Hematopoietic multipotent progenitor cell treated with erythropoietin and hydrocortisone succinate and interleukin-3 and kit ligand, for 6 days (in vitro differentiated cells): ENCODE measurements around the gene IGF1R.

Source experiments
- DNase-seq: peaks from one replicate; pipeline ENCODE4 v3.0.0-alpha.2; 2015

IGF1R gene

DNA sequence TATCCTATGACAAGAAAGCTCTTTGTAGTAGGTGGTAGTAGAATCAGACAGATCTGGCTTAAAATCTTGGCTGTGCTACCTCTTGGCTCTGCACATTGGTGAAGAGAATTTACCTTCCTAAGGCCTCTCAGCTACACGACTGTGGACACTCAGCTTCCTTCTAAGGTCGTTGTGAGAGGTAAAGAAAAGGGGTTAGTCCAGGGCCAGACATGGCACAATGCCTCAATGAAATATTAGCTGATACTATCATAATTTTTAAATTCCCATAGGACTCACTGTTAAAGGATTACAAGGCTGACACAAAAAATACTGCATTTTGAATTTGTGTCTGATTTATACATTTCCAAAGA is 80.4 kb downstream of the IGF1R start:
- no peak for DNase-seq

- no peak for DNase-seq
Observed at GRCh38 chr15:98729446-98730042, 81.2 kb downstream of the IGF1R start.

- DNase-seq, result no peak
Observed at GRCh38 chr15:98730860-98731711, 82.7 kb downstream of the IGF1R start.

GRCh38 chr15:98731712-98732450 is 83.5 kb downstream of the IGF1R start:
- DNase-seq, result peak; percentile 40

- no peak for DNase-seq
Observed at GRCh38 chr15:98733098-98733497, 84.8 kb downstream of the IGF1R start.

DNA sequence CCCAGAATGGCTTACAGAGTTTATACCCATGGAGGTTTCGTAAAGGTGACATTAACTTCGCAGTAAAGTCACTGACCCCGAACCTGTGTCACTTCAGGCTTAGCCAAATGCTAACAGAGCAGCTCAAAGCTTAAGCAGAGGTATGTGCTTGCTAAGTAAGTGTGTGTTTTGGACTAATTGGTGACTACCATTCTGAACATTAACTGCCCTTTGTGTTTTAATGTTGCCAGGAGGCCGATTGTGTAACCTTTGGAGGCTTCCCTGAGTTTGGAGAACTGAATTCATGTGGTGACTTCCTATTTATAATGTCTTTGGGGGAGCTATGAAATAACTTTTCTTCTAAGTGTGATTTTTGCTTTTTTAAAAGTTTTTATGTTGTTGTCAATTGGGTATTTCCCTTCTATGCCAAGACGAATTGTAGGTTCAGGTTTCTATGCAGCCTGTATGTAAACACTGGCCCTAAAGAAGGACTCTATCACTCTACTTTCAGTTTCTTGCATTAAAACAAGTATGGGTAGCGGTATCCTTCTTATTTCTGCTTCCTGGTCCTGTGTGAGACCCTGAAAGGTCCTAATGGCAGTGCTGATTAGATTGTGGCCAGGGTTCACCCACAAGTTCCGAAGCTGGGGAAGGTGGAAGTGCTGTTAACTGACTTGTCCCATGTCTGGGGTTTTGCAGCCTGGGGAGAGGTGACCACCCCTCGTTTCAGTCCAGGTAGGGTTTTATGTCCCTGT is 86.3 kb downstream of the IGF1R start:
- DNase-seq, result peak; percentile 53

GRCh38 chr15:98735304-98735703 is 87.0 kb downstream of the IGF1R start:
- DNase-seq, result no peak

GRCh38 chr15:98735895-98736617 is 87.7 kb downstream of the IGF1R start:
- no peak for DNase-seq

DNA sequence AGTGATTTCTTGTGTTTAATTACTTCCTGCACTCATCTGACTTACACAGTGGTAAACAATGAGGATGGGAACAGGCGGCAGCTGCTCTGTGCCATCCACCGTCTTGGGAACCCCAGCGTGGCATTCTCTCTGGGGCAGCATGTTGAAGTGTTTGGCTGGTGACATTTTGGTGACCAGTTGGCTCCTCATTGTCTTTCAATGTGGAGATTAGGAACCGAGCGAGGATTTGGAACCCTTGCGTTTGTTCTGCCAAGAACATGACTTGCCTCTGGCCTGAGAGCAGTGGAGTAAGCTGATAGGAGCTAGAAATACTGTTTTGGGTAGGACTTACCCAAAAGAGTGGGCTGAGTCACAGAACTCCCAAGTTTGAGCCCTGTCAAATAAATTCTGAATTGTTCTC is 88.8 kb downstream of the IGF1R start:
- DNase-seq, result no peak

DNA sequence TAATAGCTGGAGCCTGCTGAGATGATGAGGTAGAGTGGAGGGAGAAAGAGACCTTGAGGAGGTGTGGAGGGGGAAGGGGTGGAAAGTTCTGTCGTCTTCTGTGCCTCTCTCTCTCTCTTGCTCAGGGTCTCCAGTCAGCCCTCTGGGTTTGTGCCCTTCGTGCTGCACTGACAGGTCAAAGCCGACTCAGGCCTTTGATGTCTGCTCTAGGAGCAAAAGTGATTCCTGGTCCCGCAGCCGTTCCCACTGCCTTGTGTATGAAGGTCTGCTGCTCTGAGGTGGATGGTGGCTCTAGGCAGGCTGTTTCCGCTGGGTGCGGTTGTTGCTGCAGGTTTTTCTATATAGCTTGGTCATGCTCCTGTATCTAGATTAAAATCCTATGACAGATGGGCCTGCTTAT is 89.4 kb downstream of the IGF1R start:
- peak; percentile 54 for DNase-seq

DNA sequence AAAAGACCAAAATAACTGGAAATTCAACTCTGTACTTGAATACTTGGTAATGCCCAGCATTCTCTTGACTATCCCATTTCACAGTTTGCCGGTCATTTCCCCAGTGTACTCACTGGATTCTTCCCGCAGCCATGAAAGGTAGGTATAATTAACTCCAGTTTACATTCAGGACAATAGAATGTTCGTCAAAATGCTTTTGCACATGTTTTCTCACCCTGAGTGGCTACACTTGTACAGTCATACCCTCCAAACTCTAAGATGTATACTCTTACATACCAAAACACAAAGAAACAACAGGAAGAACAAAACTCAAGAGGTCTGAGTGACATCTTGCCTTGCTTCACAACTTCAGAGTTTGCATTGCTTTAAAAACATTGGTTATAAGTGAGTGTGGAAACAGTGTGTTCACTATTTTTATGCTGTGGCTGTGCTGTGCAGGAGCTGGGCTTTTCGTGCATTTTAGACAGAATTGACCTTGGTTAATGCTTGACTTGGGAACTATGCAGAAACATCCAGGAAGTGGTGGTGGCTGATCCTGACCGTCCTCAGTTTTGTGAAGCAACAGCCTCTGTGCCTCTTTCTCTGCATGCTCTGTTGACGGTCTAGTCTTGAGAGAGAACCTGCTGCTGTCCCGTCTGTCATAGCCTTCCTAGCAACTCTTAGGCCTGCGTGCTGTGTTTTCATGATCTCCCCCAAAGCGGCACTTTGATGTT is 90.5 kb downstream of the IGF1R start:
- DNase-seq, result no peak

DNA sequence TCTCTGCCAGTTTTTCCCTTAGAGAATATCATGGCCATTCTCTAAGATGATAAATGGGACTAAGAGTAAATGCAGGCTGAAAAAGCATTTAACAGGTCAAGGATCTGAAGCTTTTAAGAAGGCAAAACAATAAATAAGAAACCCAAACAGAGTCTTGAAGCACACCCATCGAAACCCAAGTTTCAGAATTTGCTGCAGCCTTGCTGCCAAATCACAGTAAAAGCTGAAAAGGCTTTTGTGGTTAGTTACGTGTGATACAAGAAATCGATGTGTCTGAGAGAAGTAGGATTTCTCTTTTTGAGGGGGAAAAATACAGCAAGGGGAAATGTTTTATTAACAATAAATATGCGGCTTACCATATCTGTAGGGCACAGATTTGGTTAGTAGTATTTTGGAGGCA is 92.0 kb downstream of the IGF1R start:
- DNase-seq, result no peak

- no peak for DNase-seq
Observed at GRCh38 chr15:98740963-98741362, 92.6 kb downstream of the IGF1R start.

DNA sequence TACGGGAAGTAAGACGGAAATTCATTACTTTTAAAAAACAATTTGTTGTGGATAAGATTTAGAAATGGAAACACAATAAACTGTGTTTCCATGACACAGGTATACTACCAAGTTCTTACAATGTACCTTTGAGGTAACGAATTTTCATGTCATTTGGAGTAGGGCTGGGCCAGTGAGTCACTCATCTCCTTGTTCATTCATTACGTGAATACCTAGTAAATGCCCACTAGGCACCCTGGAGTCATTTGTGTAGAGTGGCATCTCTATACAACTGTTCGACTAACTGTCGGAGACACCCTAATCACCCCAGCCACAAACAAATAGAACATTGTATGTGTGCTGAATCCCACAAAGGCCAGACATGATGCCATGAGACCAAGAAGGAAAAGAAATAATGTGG is 94.8 kb downstream of the IGF1R start:
- no peak for DNase-seq

DNA sequence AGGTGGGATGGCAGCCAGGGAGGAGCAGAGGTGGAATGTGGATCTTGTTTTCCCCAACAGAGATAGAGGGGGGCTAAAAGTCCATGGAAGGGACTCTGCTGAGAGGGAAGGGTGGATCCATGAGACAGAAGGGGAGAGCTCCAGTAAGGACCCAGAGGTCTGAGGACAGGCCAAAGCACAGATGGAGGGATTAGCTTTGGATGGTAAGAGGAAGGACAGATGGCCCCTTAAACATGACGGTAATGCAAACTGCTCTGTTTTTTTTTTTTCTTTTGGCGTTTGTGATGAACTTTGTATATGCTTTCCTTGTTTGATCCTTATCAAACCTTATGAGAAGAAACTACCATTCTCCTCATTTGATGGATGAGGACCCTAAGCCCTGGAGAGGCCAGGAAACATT is 96.2 kb downstream of the IGF1R start:
- DNase-seq, result no peak

GRCh38 chr15:98745179-98745578 is 96.8 kb downstream of the IGF1R start:
- no peak for DNase-seq

- DNase-seq, result peak; percentile 61
Observed at GRCh38 chr15:98745650-98746374, 97.5 kb downstream of the IGF1R start.

- DNase-seq, result no peak
Observed at GRCh38 chr15:98746375-98747155, 98.2 kb downstream of the IGF1R start.

DNA sequence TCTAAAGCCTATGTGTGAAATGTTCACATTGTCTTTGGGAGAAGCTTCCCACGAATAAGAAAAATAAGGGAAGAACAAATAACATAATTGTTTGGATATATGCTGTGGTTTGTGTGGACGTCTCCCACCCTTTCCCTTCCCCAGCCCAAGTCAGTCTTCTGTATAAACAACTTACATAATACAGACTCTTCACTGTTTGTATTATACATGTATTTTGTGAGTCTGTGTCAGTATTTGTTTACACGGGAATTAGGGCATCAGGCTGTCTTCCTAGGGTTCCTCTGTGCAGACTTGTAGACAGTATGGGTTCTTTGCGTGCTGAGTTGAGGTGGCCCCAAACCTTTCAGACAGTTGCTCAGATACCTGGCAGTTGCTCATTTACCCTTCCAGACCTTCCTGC is 103.4 kb downstream of the IGF1R start:
- no peak for DNase-seq
